Fibroblast of pulmonary artery (primary cell): ENCODE results near the gene TET2.

ENCODE experiments used
- DNase-seq: peaks from one replicate; pipeline ENCODE4 v3.0.0-alpha.2; 2010; ENCODE audit warnings: low read depth
- H3K4me3 ChIP-seq: replicated peaks from 2 replicates; pipeline ENCODE4 v1.5.1; 2011; ENCODE audit warnings: low read depth, mild to moderate bottlenecking, control low read depth, low read length, moderate library complexity
- CTCF ChIP-seq: IDR thresholded peaks from 2 replicates; pipeline ENCODE4 v1.5.1; 2011; ENCODE audit warnings: mild to moderate bottlenecking, control low read depth, low read length, inconsistent platforms; ENCODE audit errors: missing control alignments

TET2 gene

GRCh38 chr4:105236202-105236915, 89.7 kb downstream of the TET2 start:
- TF ChIP-seq CTCF: no peak
- no peak overlapping the region for H3K4me3 ChIP-seq
- no peak for DNase-seq

- no peak for DNase-seq
- no peak overlapping the region for H3K4me3 ChIP-seq
- no peak for TF ChIP-seq CTCF
Measured at GRCh38 chr4:105236916-105237311, 90.2 kb downstream of the TET2 start.

- TF ChIP-seq CTCF: no peak
- no peak for DNase-seq
- no peak overlapping the region for H3K4me3 ChIP-seq
Measured at GRCh38 chr4:105240037-105240436, 93.4 kb downstream of the TET2 start.

GRCh38 chr4:105241451-105241850, 94.8 kb downstream of the TET2 start:
- no peak for DNase-seq
- H3K4me3 ChIP-seq: no peak overlapping the region
- no peak for TF ChIP-seq CTCF

- no peak for TF ChIP-seq CTCF
- no peak for DNase-seq
- H3K4me3 ChIP-seq: no peak overlapping the region
Measured at GRCh38 chr4:105243446-105243845, 96.8 kb downstream of the TET2 start.

- no peak overlapping the region for H3K4me3 ChIP-seq
- no peak for TF ChIP-seq CTCF
- DNase-seq: peak; percentile 87
Measured at GRCh38 chr4:105246712-105247111, 100.0 kb downstream of the TET2 start.

GRCh38 chr4:105248613-105249012, 101.9 kb downstream of the TET2 start:
- H3K4me3 ChIP-seq: no peak overlapping the region
- no peak for TF ChIP-seq CTCF
- no peak for DNase-seq
